Stomach (tissue), 19 donors: ENCODE data around the gene ABCB4. TPM values are rescaled to one million over a fixed set of nuclear protein-coding genes. Genes with fewer than 3 reads are reported as not detected.

ENCODE experiments used
- DNase-seq, 2 donors: peaks; one replicate each; pipeline versions ENCODE4 v3.0.0 to v3.0.0-alpha.2; 2013 to 2019
- H3K27ac ChIP-seq, 5 donors: fragments of 200-600 bp in 4 of 5; sonication (generic) in 4 of 5; one replicate each; pipeline ENCODE4 v1.5.1; 2013 to 2019; ENCODE audit warnings: mild to moderate bottlenecking in 1 of 5, moderate library complexity in 1 of 5
- H3K27me3 ChIP-seq, 3 donors: fragments of 200-600 bp; sonication (generic); one replicate each; pipeline ENCODE4 v1.5.1; 2017 to 2019; ENCODE audit warnings: mixed run types in 1 of 3
- H3K36me3 ChIP-seq, 4 donors: fragments of 200-600 bp; sonication (generic); 1 replicate in 3 of 4; 2 replicates in 1 of 4; pipeline ENCODE4 v1.5.1; 2016 to 2019
- H3K4me1 ChIP-seq, 4 donors: fragments of 200-600 bp; sonication (generic); one replicate each; pipeline ENCODE4 v1.5.1; 2016 to 2019
- H3K4me3 ChIP-seq, 4 donors: fragments of 200-600 bp; sonication (generic) in 3 of 4; one replicate each; pipeline ENCODE4 v1.5.1; 2016 to 2019; ENCODE audit warnings: mild to moderate bottlenecking in 1 of 4
- H3K9me3 ChIP-seq, 4 donors: fragments of 200-600 bp; sonication (generic); one replicate each; pipeline ENCODE4 v1.5.1; 2016 to 2019
- EP300 ChIP-seq: sonication (generic); formaldehyde crosslinking; IDR thresholded peaks from one replicate; pipeline ENCODE4 v1.6.1; 2017; ENCODE audit warnings: antibody characterized with exemption
- POLR2A ChIP-seq, 4 donors: fragments of 450-650 bp; IDR thresholded peaks; one replicate each; pipeline ENCODE4 v1.6.1; 2016; ENCODE audit warnings: antibody characterized with exemption in 4 of 4, control low read depth in 2 of 4, mild to moderate bottlenecking in 1 of 4, moderate library complexity in 1 of 4
- POLR2AphosphoS5 ChIP-seq, 3 donors: sonication (generic); formaldehyde crosslinking; IDR thresholded peaks; one replicate each; pipeline ENCODE4 v1.6.1; 2016; ENCODE audit warnings: antibody characterized with exemption in 3 of 3
- WGBS, 5 donors: extraction: QIAGEN DNeasy Blood & Tissue Kit in 3 of 5; methylation state at CpG; one replicate each; pipeline versions ENCODE4 v1.1.5 to v1.1.7; 2013 to 2018; 5-methylcytosine and 5-hydroxymethylcytosine counted together
- intact Hi-C: fragments of 100-400 bp; cut with DNase I; formaldehyde crosslinking; loops from one replicate; pipeline ENCODE4 v1.15.1; 2023; ENCODE audit warnings: low total_unique reads
- long read RNA-seq, 10 donors: transcript quantifications; one replicate each; lab custom pipeline, GENCODE V29; 2026
- polyA plus RNA-seq, 3 donors: library from polyadenylated mRNA; stranded (reverse); fragments of 200-250 nt; gene quantifications; one replicate each; pipeline ENCODE4 v1.2.3, GENCODE V29; 2013
- total RNA-seq, 5 donors: library from RNA; depleted of rRNA; stranded (reverse); fragments of >200 nt; gene quantifications; one replicate each; pipeline versions ENCODE4 v1.1.0 to v1.2.3, GENCODE V29; 2014 to 2016
- TF ChIP-seq, protein P1 (sequence below), 7 experiments: fragments of 450-650 bp in 4 of 7; fragments of 200-600 bp in 3 of 7; sonication (generic) in 3 of 7; IDR thresholded peaks; one replicate each; pipeline ENCODE4 v1.5.1; 2016 to 2019; ENCODE audit warnings: antibody characterized with exemption in 7 of 7, control low read depth in 2 of 7, mild to moderate bottlenecking in 1 of 7
- donor health status: healthy with polysubstance abuse.
- donor health status: Bipolar disorder and iron deficiency.
- donor health status: healthy.

Gene ABCB4
- 1 to 10 TPM in 2 of 5 donors, not detected in 3; 1.0 to 1.5 TPM for total RNA-seq
- polyA plus RNA-seq = under 1 TPM in 1 of 3 donors, not detected in 2; 0.25 TPM
- long read RNA-seq, donor 1 = 0 reads
- long read RNA-seq, donor 2 = 0 reads
- long read RNA-seq, donor 3 = 0 reads
- long read RNA-seq, donor 4 = 0 reads
- long read RNA-seq, donor 5 = 0 reads
- long read RNA-seq, donor 6 = 0 reads
- long read RNA-seq, donor 7 = 0 reads
- long read RNA-seq, donor 8 = 0 reads
- long read RNA-seq, donor 9 = 0 reads
- long read RNA-seq, donor 10 = 0 reads

DNA sequence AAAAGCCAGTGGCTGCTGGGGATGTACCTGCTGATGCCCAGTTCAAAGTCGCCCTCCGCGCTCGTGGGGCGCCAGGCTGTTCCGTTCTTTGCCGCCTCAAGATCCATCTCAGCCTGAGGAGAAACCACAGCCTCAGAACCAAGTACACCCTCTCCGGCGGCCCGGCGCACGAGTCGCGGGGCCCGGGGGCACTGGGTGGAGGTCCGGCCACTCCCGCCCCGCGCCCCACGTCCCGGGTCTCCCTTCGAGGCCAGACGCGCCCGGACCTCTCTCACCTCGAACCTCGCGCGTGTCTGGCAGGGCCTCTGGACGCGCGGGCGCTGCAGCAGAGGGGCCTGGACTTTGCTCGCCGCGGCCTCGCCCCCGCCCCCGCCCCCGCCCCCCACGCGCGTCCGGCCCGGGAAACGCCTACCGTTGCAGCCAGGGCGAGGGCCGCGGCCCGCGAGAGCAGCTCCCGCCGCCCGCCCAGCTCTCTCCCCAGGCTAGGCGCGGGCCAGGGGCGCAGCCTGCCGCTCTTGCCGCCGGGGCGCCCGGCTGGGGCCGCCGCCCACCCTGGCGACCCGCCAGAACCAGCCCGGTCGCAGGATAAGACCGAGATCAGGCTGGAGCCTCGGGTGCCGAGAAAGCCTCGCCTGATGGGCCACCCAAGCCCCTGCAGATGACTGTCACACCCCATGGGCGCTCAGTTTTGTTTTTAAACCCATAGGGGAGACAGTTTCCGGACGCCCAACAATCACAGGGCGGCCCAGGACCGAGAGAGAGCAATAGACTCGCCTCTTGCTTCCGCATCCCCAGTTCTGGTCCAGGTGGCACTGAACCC, at the start of gene ABCB4:
Gene ABCB4 (minus strand): TSS at position 322 of the 820 bp plus-strand sequence. CDS start 215 bp downstream, at position 107.
- Histone ChIP-seq H3K4me1 (peaks cover 5 to 24% (median 13%) of the 10 kb centered on the region in 4 donors), H3K36me3 (no peaks in the 10 kb centered on the region), H3K27me3 (peaks cover 0 to 32% (median 13%) of the 10 kb centered on the region in 3 donors), H3K9me3 (no peaks in the 10 kb centered on the region), H3K4me3 (peak within 1 kb of the TSS; percentile 49 to 63 (median 54)), H3K27ac (no peak within 1 kb of the TSS)
- peak in 1 of 2 donors; percentile 58 for DNase-seq
- 6 to 21% (median 7%) methylated on average over 11 to 80 of the region's 80 CpGs for WGBS, 5 donors
- TF ChIP-seq POLR2A (IDR thresholded peaks at IDR 0.05) = no peak
- no peak for TF ChIP-seq POLR2AphosphoS5 (IDR thresholded peaks at IDR 0.05)
- TF ChIP-seq, protein P1, sequence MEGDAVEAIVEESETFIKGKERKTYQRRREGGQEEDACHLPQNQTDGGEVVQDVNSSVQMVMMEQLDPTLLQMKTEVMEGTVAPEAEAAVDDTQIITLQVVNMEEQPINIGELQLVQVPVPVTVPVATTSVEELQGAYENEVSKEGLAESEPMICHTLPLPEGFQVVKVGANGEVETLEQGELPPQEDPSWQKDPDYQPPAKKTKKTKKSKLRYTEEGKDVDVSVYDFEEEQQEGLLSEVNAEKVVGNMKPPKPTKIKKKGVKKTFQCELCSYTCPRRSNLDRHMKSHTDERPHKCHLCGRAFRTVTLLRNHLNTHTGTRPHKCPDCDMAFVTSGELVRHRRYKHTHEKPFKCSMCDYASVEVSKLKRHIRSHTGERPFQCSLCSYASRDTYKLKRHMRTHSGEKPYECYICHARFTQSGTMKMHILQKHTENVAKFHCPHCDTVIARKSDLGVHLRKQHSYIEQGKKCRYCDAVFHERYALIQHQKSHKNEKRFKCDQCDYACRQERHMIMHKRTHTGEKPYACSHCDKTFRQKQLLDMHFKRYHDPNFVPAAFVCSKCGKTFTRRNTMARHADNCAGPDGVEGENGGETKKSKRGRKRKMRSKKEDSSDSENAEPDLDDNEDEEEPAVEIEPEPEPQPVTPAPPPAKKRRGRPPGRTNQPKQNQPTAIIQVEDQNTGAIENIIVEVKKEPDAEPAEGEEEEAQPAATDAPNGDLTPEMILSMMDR (IDR thresholded peaks at IDR 0.05) = no peak
- TF ChIP-seq EP300 = no peak
- intact Hi-C loops = no loop called here

GRCh38 chr7:87518735-87519134, 43.3 kb upstream of the ABCB4 start:
- H3K9me3 ChIP-seq = no peaks in the 10 kb centered on the region
- TF ChIP-seq EP300 = no peak
- no peak for TF ChIP-seq POLR2AphosphoS5 (IDR thresholded peaks at IDR 0.05)
- TF ChIP-seq, protein P1 (IDR thresholded peaks at IDR 0.05) = no peak
- no peak for TF ChIP-seq POLR2A (IDR thresholded peaks at IDR 0.05)

DNA sequence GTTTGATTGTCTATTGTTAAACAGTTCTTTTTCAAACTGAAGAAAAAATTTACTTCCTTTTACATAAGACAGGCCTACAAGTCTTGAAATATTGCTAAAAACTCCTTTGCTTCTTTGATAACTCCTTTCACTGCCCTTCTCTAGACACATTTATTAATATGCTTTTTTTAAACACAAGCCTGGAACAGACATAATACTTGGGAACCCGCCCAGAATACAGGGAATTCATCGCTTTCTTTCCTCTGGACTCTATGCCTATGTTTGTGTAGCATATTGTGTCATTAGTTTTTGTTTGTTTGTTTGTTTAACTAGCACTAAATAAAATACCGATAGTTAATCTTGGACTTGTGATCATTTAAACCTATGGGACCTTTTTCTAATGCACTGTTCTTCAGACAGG, 42.4 kb upstream of the ABCB4 start:
- no peaks in the 10 kb centered on the region for H3K36me3 ChIP-seq
- no peak for DNase-seq
- no peak overlapping the region for H3K27ac ChIP-seq
- no peaks in the 10 kb centered on the region for H3K27me3 ChIP-seq
- H3K4me1 ChIP-seq = peaks cover 0 to 10% (median 0%) of the 10 kb centered on the region in 4 donors
- no peak for TF ChIP-seq POLR2AphosphoS5 (IDR thresholded peaks at IDR 0.05)
- TF ChIP-seq EP300 = no peak
- TF ChIP-seq, protein P1 (IDR thresholded peaks at IDR 0.05) = no peak
- no peak for TF ChIP-seq POLR2A (IDR thresholded peaks at IDR 0.05)
- intact Hi-C loops = no loop called here
- H3K9me3 ChIP-seq = no peaks in the 10 kb centered on the region
- WGBS, 5 donors = 43 to 74% (median 53%) methylated on average over 3 of the region's 3 CpGs
- H3K4me3 ChIP-seq = no peak overlapping the region

More at GRCh38 chr7:87518735-87519134, 43.3 kb upstream of the ABCB4 start:
- Histone ChIP-seq H3K4me3 (no peak overlapping the region), H3K36me3 (no peaks in the 10 kb centered on the region), H3K4me1 (peaks cover 0 to 10% (median 0%) of the 10 kb centered on the region in 4 donors), H3K27me3 (no peaks in the 10 kb centered on the region), H3K27ac (no peak overlapping the region)
- intact Hi-C loops = no loop called here
- WGBS, 5 donors = 24 to 49% (median 43%) methylated on average over 2 of the region's 2 CpGs
- no peak for DNase-seq

GRCh38 chr7:87517136-87517815, 41.8 kb upstream of the ABCB4 start:
- intact Hi-C loops = no loop called here
- Histone ChIP-seq H3K27ac (no peak overlapping the region), H3K4me3 (no peak overlapping the region), H3K9me3 (no peaks in the 10 kb centered on the region), H3K4me1 (peaks cover 0 to 10% (median 0%) of the 10 kb centered on the region in 4 donors), H3K27me3 (no peaks in the 10 kb centered on the region), H3K36me3 (no peaks in the 10 kb centered on the region)
- WGBS, 5 donors = 70 to 79% (median 74%) methylated on average over 3 of the region's 3 CpGs
- DNase-seq = no peak
- TF ChIP-seq POLR2AphosphoS5 (IDR thresholded peaks at IDR 0.05) (no peak), POLR2A (IDR thresholded peaks at IDR 0.05) (no peak), EP300 (no peak)
- TF ChIP-seq, protein P1 (IDR thresholded peaks at IDR 0.05) = no peak
